GM19452 (cell line): ENCODE data around the gene IRAK3.

Experiments used
- ATAC-seq: cut with Tn5 transposase; IDR thresholded peaks from one replicate; pipeline ENCODE4 v1.9.1; 2021; ENCODE audit not compliant: unreplicated experiment

IRAK3 gene

GRCh38 chr12:66252771-66253170, 63.8 kb downstream of the IRAK3 start:
- ATAC-seq: no peak

- ATAC-seq: no peak
Measured at GRCh38 chr12:66255737-66256136, 66.7 kb downstream of the IRAK3 start.

- ATAC-seq: no peak
Measured at GRCh38 chr12:66258011-66258410, 69.0 kb downstream of the IRAK3 start.

GRCh38 chr12:66262737-66263136, 73.7 kb downstream of the IRAK3 start:
- ATAC-seq: no peak

GRCh38 chr12:66268562-66268961, 79.5 kb downstream of the IRAK3 start:
- no peak for ATAC-seq

GRCh38 chr12:66269142-66269541, 80.1 kb downstream of the IRAK3 start:
- no peak for ATAC-seq

GRCh38 chr12:66269757-66270383, 80.9 kb downstream of the IRAK3 start:
- ATAC-seq: no peak

- ATAC-seq: no peak
Measured at GRCh38 chr12:66270613-66271012, 81.6 kb downstream of the IRAK3 start.

- no peak for ATAC-seq
Measured at GRCh38 chr12:66272650-66273049, 83.6 kb downstream of the IRAK3 start.

- ATAC-seq: no peak
Measured at GRCh38 chr12:66273147-66273546, 84.1 kb downstream of the IRAK3 start.

GRCh38 chr12:66275040-66275439, 86.0 kb downstream of the IRAK3 start:
- ATAC-seq: no peak

- no peak for ATAC-seq
Measured at GRCh38 chr12:66279123-66279712, 90.2 kb downstream of the IRAK3 start.

- ATAC-seq: no peak
Measured at GRCh38 chr12:66280561-66280960, 91.5 kb downstream of the IRAK3 start.

GRCh38 chr12:66282244-66282643, 93.2 kb downstream of the IRAK3 start:
- ATAC-seq: no peak

GRCh38 chr12:66287275-66287674, 98.3 kb downstream of the IRAK3 start:
- no peak for ATAC-seq

- no peak for ATAC-seq
Measured at GRCh38 chr12:66288121-66288520, 99.1 kb downstream of the IRAK3 start.

- no peak for ATAC-seq
Measured at GRCh38 chr12:66289485-66289884, 100.5 kb downstream of the IRAK3 start.

- no peak for ATAC-seq
Measured at GRCh38 chr12:66290716-66291200, 101.7 kb downstream of the IRAK3 start.

- ATAC-seq: no peak
Measured at GRCh38 chr12:66296176-66296683, 107.2 kb downstream of the IRAK3 start.

GRCh38 chr12:66297080-66297479, 108.1 kb downstream of the IRAK3 start:
- ATAC-seq: no peak

GRCh38 chr12:66297923-66298322, 108.9 kb downstream of the IRAK3 start:
- no peak for ATAC-seq

- ATAC-seq: peak; percentile 86
Measured at GRCh38 chr12:66301944-66302826, 113.2 kb downstream of the IRAK3 start, which contains the start of gene HELB. Gene HELB, plus strand, starts transcription at chr12:66302493. Its CDS starts 111 bp downstream, at chr12:66302604.
